ENCODE data around the gene APLF. TPM values are rescaled to one million over a fixed set of nuclear protein-coding genes. Genes with fewer than 3 reads are reported as not detected.

Gene APLF
- total and polyA plus RNA-seq, 2 donors (not counting 3 experiments of a cell fraction or from before 2014, with no cell fraction given) = 0.75 to 2.3 TPM

DNA sequence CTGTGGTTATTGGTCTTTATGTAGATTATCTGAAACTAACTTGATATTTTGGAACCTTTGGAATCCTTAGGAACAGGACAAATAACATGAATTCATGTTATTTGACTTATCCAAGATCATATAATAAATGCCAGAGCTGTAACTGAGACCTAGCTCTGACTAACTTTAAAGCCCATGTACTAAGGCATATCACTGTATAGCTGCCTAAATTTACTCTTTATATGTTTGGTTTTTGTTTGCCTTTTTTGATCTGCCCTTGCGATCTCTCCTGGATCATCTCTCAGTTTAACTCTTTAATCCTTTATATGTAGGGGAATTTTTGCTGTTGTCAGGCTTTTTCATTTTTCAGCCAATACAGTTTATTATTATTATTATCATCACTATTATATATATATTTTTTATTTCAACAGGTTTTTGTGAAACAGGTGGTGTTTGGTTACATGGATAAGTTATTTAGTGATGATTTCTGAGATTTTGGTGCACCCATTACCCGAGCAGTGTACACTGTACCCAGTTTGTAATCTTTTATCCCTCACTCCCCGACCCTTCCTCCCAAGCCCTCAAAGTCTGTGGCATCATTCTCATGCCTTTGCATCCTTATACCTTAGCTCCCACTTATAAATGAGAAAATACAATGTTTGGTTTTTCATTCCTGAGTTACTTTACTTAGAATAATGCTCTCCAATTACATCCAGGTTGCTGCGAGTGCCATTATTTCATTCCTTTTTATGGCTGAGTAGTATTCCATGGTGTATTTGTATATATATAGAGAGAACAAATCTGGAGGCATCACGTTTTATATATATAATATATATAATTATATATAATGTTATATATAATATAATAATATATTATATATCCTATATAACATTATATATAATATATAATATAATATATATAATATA, 48.9 kb downstream of the APLF start:
- dilution Hi-C loops (cut with MboI; ENCODE audit: extremely low pct_ligation_motif_present, low sequenced_read_pairs) (no loop called here), intact Hi-C loops (cut with micrococcal nuclease) (no loop called here)
- Histone ChIP-seq H4K20me1 (replicated peaks; ENCODE audit: control insufficient read depth, extremely low read depth, insufficient read depth, low read length) (no peaks in the 10 kb centered on the region), H3K9me1 (replicated peaks; ENCODE audit: control insufficient read depth, extremely low read depth, insufficient read depth, low read length) (no peaks in the 10 kb centered on the region), H3K4me3 (replicated peaks in 1 of 3; ENCODE audit: insufficient read depth in 1 of 3, low read depth in 1 of 3, low read length in 3 of 3) (no peak overlapping the region), H2AFZ (ENCODE audit: low read depth, low read length) (no peak overlapping the region), H3K9me3 (replicated peaks; ENCODE audit: control insufficient read depth, insufficient read depth, low read length) (no peaks in the 10 kb centered on the region), H3K4me1 (ENCODE audit: control insufficient read depth, extremely low read depth, insufficient read depth, low read length) (no peaks in the 10 kb centered on the region), H3K27ac (ENCODE audit: insufficient read depth, low read depth, low read length) (no peak overlapping the region), H3K27me3 (ENCODE audit: control insufficient read depth in 2 of 2, insufficient read depth in 2 of 2, low read length in 2 of 2) (no peaks in the 10 kb centered on the region), H3K9ac (replicated peaks; ENCODE audit: extremely low read depth, insufficient read depth, low read length) (no peak overlapping the region), H3K36me3 (ENCODE audit: control insufficient read depth in 2 of 2, extremely low read depth in 1 of 2, insufficient read depth in 2 of 2, low read length in 2 of 2) (no peaks in the 10 kb centered on the region), H3K4me2 (ENCODE audit: insufficient read depth, low read length) (no peak overlapping the region), H3K79me2 (ENCODE audit: control insufficient read depth, insufficient read depth, low read length) (no peaks in the 10 kb centered on the region)
- FAIRE-seq = no peak
- ChIA-PET POLR2A (no interaction called here), CTCF (interaction anchor here (1.3 kb wide), 1 partner anchor 79 kb away, joined by 5 read pairs; no protein-coding TSS in a partner anchor)
- BruUV-seq (replicated peaks) = no TSS peak
- no peak for DNase-seq (ENCODE audit: low read depth, low spot score)
- TF ChIP-seq EZH2 (IDR thresholded peaks at IDR 0.05; ENCODE audit: borderline replicate concordance, low read depth, low read length, severe bottlenecking) = no peak
- no peak for TF ChIP-seq GATA2 (IDR thresholded peaks at IDR 0.05; ENCODE audit: insufficient read depth, insufficient read length, low read depth, low read length)
- TF ChIP-seq JUN (IDR thresholded peaks at IDR 0.05; ENCODE audit: borderline replicate concordance, insufficient read depth, insufficient read length, low read depth) = no peak
- TF ChIP-seq, protein P1, sequence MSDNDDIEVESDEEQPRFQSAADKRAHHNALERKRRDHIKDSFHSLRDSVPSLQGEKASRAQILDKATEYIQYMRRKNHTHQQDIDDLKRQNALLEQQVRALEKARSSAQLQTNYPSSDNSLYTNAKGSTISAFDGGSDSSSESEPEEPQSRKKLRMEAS (IDR thresholded peaks at IDR 0.05; ENCODE audit: insufficient read depth, insufficient read length) = no peak
- no peak for TF ChIP-seq MYC (IDR thresholded peaks at IDR 0.05; ENCODE audit: low read depth, low read length)
- TF ChIP-seq, protein P2, sequence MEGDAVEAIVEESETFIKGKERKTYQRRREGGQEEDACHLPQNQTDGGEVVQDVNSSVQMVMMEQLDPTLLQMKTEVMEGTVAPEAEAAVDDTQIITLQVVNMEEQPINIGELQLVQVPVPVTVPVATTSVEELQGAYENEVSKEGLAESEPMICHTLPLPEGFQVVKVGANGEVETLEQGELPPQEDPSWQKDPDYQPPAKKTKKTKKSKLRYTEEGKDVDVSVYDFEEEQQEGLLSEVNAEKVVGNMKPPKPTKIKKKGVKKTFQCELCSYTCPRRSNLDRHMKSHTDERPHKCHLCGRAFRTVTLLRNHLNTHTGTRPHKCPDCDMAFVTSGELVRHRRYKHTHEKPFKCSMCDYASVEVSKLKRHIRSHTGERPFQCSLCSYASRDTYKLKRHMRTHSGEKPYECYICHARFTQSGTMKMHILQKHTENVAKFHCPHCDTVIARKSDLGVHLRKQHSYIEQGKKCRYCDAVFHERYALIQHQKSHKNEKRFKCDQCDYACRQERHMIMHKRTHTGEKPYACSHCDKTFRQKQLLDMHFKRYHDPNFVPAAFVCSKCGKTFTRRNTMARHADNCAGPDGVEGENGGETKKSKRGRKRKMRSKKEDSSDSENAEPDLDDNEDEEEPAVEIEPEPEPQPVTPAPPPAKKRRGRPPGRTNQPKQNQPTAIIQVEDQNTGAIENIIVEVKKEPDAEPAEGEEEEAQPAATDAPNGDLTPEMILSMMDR (IDR thresholded peaks at IDR 0.05; ENCODE audit: extremely low read depth in 1 of 2, insufficient read depth in 1 of 2, low read depth in 1 of 2, low read length in 2 of 2) = no peak
- TF ChIP-seq FOS (IDR thresholded peaks at IDR 0.05; ENCODE audit: borderline replicate concordance, insufficient read depth, low read length) = no peak
